ENCODE measurements around the gene C19orf44.
"Not testable (repeated sequence)": the region's sequence is repeated elsewhere in the genome, so short reads cannot be mapped to it uniquely, and the experiment has no call there.

The C19orf44 gene

DNA sequence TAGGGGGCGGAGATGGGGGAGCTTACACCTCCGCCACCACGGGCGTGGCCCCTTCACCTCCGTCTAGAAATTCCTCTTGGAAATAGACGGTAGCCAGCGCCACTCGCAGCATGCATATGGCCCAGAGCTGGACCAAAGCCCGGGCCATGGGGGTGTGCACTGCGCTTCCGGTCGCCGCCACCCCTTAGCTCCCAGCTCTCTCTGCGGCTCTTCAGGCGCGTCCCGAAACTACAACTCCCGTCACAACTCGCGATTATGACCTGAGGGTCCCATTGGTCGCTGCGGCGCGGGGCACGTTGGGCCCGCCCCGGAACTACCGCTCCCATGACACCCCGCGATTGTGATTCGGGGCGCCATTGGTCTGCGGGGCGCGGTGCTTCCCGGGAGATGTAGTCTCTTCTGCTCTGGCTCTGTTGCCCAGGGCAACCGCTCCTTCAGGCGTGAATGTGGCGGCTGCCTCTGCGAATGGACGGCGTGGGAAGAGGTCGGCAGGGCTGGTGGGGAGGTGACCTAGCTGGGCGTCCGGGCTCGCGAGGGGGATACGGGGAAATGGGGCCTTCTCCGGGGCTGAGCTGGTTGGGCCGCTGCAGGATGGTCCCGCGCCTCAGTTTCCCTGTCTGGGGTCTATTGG, at the start of gene C19orf44, which contains the start of gene CALR3:
Gene C19orf44 (plus strand): TSS at position 413 of the 631 bp plus-strand sequence. CDS start 4,399 bp downstream, outside the sequence.
Gene CALR3 (minus strand): TSS at position 186 of the 631 bp plus-strand sequence. CDS start 38 bp downstream, at position 148.
- peak within 1 kb of the TSS; percentile 72 for H3K27ac ChIP-seq
- peak; percentile 48; the same call in 1 of the 2 replicates for TF ChIP-seq ZFX (IDR thresholded peaks at IDR 0.05)
- no peak for TF ChIP-seq CTCF (conservative IDR thresholded peaks at IDR 0.05)

GRCh38 chr19:16446724-16447368, 49.3 kb upstream of the C19orf44 start:
- no peak overlapping the region for H3K27ac ChIP-seq
- TF ChIP-seq CTCF (conservative IDR thresholded peaks at IDR 0.05) (no peak), ZFX (IDR thresholded peaks at IDR 0.05) (no peak)

DNA sequence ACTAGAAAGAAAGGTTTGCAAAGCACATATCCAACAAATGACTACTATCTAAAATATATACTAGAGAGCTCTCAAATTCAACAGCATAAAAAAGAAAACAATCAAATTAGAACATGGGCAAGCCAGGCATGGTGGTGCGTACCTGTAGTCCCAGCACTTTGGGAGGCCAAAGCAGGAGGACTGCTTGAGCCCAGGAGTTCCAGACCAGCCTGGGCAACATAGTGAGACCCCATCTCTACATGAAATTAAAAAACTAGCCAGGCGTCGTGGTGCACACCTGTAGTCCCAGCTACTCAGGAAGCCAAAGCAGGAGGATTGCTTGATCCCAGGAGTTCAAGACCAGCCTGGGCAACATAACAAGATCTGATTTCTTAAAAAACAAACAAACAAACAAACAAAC, 47.3 kb upstream of the C19orf44 start:
- not testable (repeated sequence) for H3K27ac ChIP-seq

DNA sequence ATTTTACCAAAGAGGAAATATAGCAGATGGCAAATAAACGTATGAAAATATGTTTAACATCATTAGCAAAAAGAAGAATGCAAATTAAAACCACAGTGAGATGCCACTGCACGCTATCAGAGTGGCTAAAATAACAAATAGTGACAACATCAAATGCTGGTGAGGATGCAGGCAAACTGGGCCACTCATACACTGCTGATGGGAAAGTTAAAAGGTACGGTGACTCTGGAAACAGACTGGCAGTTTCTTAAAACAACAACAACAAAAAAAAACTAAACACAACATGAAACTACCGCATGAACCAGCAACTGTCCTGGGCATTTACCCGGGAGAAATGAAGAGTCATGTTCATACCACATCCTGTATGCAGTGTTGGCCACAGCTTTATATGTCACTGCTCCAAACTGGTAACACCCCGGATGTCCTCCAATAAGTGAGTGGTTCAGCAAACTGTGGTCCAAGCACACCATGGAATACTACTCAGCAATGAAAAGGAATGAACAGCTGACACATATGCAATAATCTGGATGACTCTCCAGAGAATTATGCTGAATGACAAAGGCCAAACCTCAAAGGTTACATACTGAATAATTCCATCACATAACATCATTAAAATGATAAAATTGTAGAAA, 46.7 kb upstream of the C19orf44 start:
- H3K27ac ChIP-seq, result no peak overlapping the region
- TF ChIP-seq CTCF (conservative IDR thresholded peaks at IDR 0.05), result no peak
- TF ChIP-seq ZFX (IDR thresholded peaks at IDR 0.05), result no peak

DNA sequence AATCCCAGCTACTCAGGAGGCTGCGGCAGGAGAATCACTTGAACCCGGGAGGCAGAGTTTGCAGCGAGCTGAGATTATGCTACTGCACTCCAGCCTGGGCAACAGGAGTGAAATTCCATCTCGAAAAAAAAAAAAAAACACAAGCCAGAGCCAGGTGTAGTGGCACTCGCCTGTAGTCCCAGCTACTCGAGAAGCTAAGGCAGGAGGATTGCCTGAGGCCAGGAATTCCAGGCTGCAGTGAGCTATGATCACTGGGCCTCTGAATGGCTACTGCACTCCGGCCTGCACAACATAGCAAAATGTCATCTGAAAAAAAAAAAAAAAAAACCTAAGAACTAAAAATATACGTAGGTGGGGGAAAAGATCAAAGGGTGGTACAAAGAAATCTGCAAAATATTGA, 43.9 kb upstream of the C19orf44 start:
- TF ChIP-seq ZFX (IDR thresholded peaks at IDR 0.05) (no peak), CTCF (conservative IDR thresholded peaks at IDR 0.05) (no peak)
- H3K27ac ChIP-seq, result no peak overlapping the region

DNA sequence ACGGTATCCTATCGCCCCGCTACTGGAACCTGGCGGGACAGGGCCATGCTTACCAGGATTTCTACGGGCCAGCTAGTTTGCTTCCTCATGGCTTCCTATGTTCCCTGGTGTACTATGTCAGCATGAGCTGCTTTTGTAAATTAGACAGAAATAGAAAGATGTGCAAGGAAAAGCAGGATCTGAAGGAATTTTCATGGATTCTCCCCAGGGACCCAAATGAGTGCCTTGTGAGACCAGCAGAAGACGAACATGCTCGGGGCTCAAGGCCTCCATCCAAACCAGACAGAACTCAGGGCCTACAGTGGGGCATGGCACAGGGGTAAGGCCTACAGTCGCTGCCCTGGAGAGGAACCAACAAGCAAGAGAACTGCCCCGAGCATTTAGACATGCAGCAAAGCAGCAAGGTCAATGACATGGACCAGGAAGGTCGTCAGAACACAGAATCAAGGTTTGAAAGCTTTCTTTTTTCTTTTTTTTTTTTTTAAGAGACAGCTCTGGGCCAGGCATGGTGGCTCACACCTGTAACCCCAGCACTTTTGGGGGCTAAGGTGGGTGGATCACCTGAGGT, 41.8 kb upstream of the C19orf44 start:
- H3K27ac ChIP-seq, result no peak overlapping the region
- TF ChIP-seq CTCF (conservative IDR thresholded peaks at IDR 0.05) (no peak), ZFX (IDR thresholded peaks at IDR 0.05) (no peak)

GRCh38 chr19:16455489-16455888, 40.7 kb upstream of the C19orf44 start:
- no peak overlapping the region for H3K27ac ChIP-seq

More at GRCh38 chr19:16455489-16455888, 40.7 kb upstream of the C19orf44 start:
- no peak for TF ChIP-seq CTCF (conservative IDR thresholded peaks at IDR 0.05)
- no peak for TF ChIP-seq ZFX (IDR thresholded peaks at IDR 0.05)

Data from C4-2B (cell line).